ACHN (cell line): ENCODE measurements around the gene ADD3.

ENCODE experiments used
- DNase-seq: peaks from one replicate; pipeline ENCODE4 v3.0.0-alpha.2; 2015
- in situ Hi-C: cut with HindIII; loops from 2 replicates; pipeline ENCODE4 v1.10.0; 2017; ENCODE audit warnings: low sequenced_read_pairs, low pct_ligation_motif_present, low pct_unique_long_range_greater_than_20kb

ADD3 gene

GRCh38 chr10:110158051-110159005 lies 150.5 kb downstream of the ADD3 start:
- DNase-seq, result no peak
- in situ Hi-C loops, result no loop called here

GRCh38 chr10:110160081-110160480 lies 152.3 kb downstream of the ADD3 start:
- no peak for DNase-seq
- in situ Hi-C loops, result no loop called here

- no peak for DNase-seq
- in situ Hi-C loops, result no loop called here
Observed at GRCh38 chr10:110160522-110160921, 152.7 kb downstream of the ADD3 start.

GRCh38 chr10:110162741-110163145 lies 155.0 kb downstream of the ADD3 start:
- in situ Hi-C loops, result no loop called here

GRCh38 chr10:110163192-110163773 lies 155.5 kb downstream of the ADD3 start:
- in situ Hi-C loops, result no loop called here
- no peak for DNase-seq

More at GRCh38 chr10:110162741-110163145, 155.0 kb downstream of the ADD3 start:
- DNase-seq, result no peak

GRCh38 chr10:110163841-110164240 lies 156.1 kb downstream of the ADD3 start:
- no peak for DNase-seq
- in situ Hi-C loops, result no loop called here

- DNase-seq, result no peak
- in situ Hi-C loops, result no loop called here
Observed at GRCh38 chr10:110165239-110165638, 157.5 kb downstream of the ADD3 start.

GRCh38 chr10:110167149-110167548 lies 159.4 kb downstream of the ADD3 start:
- DNase-seq, result no peak
- in situ Hi-C loops, result no loop called here

GRCh38 chr10:110168601-110169481 lies 161.1 kb downstream of the ADD3 start:
- DNase-seq, result no peak
- in situ Hi-C loops, result no loop called here

- DNase-seq, result no peak
- in situ Hi-C loops, result no loop called here
Observed at GRCh38 chr10:110169586-110169985, 161.8 kb downstream of the ADD3 start.

- in situ Hi-C loops, result no loop called here
- DNase-seq, result no peak
Observed at GRCh38 chr10:110170142-110170971, 162.6 kb downstream of the ADD3 start.

GRCh38 chr10:110171032-110171431 lies 163.2 kb downstream of the ADD3 start:
- in situ Hi-C loops, result no loop called here
- DNase-seq, result peak; percentile 40

GRCh38 chr10:110172155-110172554 lies 164.4 kb downstream of the ADD3 start:
- DNase-seq, result no peak
- in situ Hi-C loops, result no loop called here

- in situ Hi-C loops, result no loop called here
- no peak for DNase-seq
Observed at GRCh38 chr10:110174201-110174600, 166.4 kb downstream of the ADD3 start.

GRCh38 chr10:110174816-110175215 lies 167.0 kb downstream of the ADD3 start:
- no peak for DNase-seq
- in situ Hi-C loops, result no loop called here

- DNase-seq, result no peak
- in situ Hi-C loops, result no loop called here
Observed at GRCh38 chr10:110175406-110175805, 167.6 kb downstream of the ADD3 start.

GRCh38 chr10:110176141-110177030 lies 168.6 kb downstream of the ADD3 start:
- peak; percentile 21 for DNase-seq
- in situ Hi-C loops, result no loop called here
